Endothelial cell of umbilical vein (primary cell): Measurements from ENCODE around the gene LPP. TPM values are rescaled to one million over a fixed set of nuclear protein-coding genes. Genes with fewer than 3 reads are reported as not detected.

Source experiments
- BruUV-seq: library from RNA; stranded (reverse); fragments of 400-500 nt; replicated peaks from 2 replicates; lab custom pipeline; 2021; lab: Mats Ljungman, UMichigan
- CTCF ChIA-PET: fragments of 300-600, 350-600 bp; sonication (Branson Sonifier 250); formaldehyde crosslinking; loops from one replicate; lab custom pipeline; 2021; ENCODE audit warnings: antibody characterized with exemption, inconsistent platforms; lab: Charles Lee
- POLR2A ChIA-PET: fragments of 300-600, 350-600 bp; sonication (Branson Sonifier 250); formaldehyde crosslinking; loops from one replicate; lab custom pipeline; 2021; ENCODE audit warnings: antibody characterized with exemption, inconsistent platforms; lab: Charles Lee
- DNase-seq: peaks from one replicate; pipeline ENCODE4 v3.0.0-alpha.2; 2011; ENCODE audit warnings: low read depth, low spot score
- FAIRE-seq: peaks from 2 replicates; lab custom pipeline; 2011; peaks lifted over from hg19 to GRCh38; lab: Jason Lieb, UNC
- H2AFZ ChIP-seq: 2 replicates; pipeline ENCODE4 v1.6.0; 2012; ENCODE audit warnings: low read depth, low read length, control low read depth, inconsistent platforms
- H3K27ac ChIP-seq: 2 replicates; pipeline ENCODE4 v1.5.1; 2011; ENCODE audit warnings: low read depth, mild to moderate bottlenecking, control low read depth, low read length, moderate library complexity; ENCODE audit not compliant: insufficient read depth
- H3K27me3 ChIP-seq, 2 experiments: 2 replicates each; pipeline versions ENCODE4 v1.6.0 to v1.6.1; 2011; ENCODE audit warnings: low read length in 2 of 2, mixed read lengths in 1 of 2; ENCODE audit not compliant: control insufficient read depth in 2 of 2, insufficient read depth in 2 of 2
- H3K36me3 ChIP-seq, 2 experiments: 2 replicates in 1 of 2; 3 replicates in 1 of 2; pipeline ENCODE4 v1.5.1; 2011; ENCODE audit warnings: low read length in 2 of 2, mild to moderate bottlenecking in 1 of 2, moderate library complexity in 1 of 2; ENCODE audit not compliant: control insufficient read depth in 2 of 2, insufficient read depth in 2 of 2; ENCODE audit errors: extremely low read depth in 1 of 2
- H3K4me1 ChIP-seq: 3 replicates; pipeline ENCODE4 v1.5.1; 2011; ENCODE audit warnings: mild to moderate bottlenecking, low read length; ENCODE audit not compliant: control insufficient read depth, insufficient read depth; ENCODE audit errors: extremely low read depth
- H3K4me2 ChIP-seq: 2 replicates; pipeline ENCODE4 v1.6.1; 2011; ENCODE audit warnings: low read length, control low read depth, mixed read lengths; ENCODE audit not compliant: insufficient read depth
- H3K4me3 ChIP-seq, 3 experiments: fragments of 200-600 bp in 1 of 3; sonication (generic), shearing (Covaris generic) in 1 of 3; replicated peaks in 1 of 3; 2 replicates each; pipeline ENCODE4 v1.5.1; 2011 to 2016; ENCODE audit warnings: control low read depth in 3 of 3, low read length in 3 of 3, mild to moderate bottlenecking in 2 of 3, inconsistent platforms in 1 of 3, low read depth in 1 of 3, moderate library complexity in 1 of 3; ENCODE audit not compliant: insufficient read depth in 1 of 3
- H3K79me2 ChIP-seq: 2 replicates; pipeline ENCODE4 v1.6.0; 2012; ENCODE audit warnings: low read length, inconsistent platforms; ENCODE audit not compliant: control insufficient read depth, insufficient read depth
- H3K9ac ChIP-seq: replicated peaks from 2 replicates; pipeline ENCODE3; 2011; ENCODE audit warnings: low read length, control low read depth; ENCODE audit not compliant: insufficient read depth; ENCODE audit errors: extremely low read depth
- H3K9me1 ChIP-seq: replicated peaks from 3 replicates; pipeline ENCODE4 v1.6.0; 2011; ENCODE audit warnings: mild to moderate bottlenecking, low read length; ENCODE audit not compliant: control insufficient read depth, insufficient read depth; ENCODE audit errors: extremely low read depth
- H3K9me3 ChIP-seq: replicated peaks from 2 replicates; pipeline ENCODE4 v1.5.1; 2012; ENCODE audit warnings: low read length, inconsistent platforms; ENCODE audit not compliant: control insufficient read depth, insufficient read depth
- H4K20me1 ChIP-seq: replicated peaks from 2 replicates; pipeline ENCODE3; 2011; ENCODE audit warnings: mild to moderate bottlenecking, low read length; ENCODE audit not compliant: control insufficient read depth, insufficient read depth; ENCODE audit errors: extremely low read depth
- EZH2 ChIP-seq: IDR thresholded peaks from 2 replicates; pipeline ENCODE4 v1.6.1; 2012; ENCODE audit warnings: borderline replicate concordance, low read depth, mild to moderate bottlenecking, moderate library complexity, low read length, inconsistent platforms; ENCODE audit not compliant: severe bottlenecking
- FOS ChIP-seq: IDR thresholded peaks from 2 replicates; pipeline ENCODE4 v1.6.1; 2011; ENCODE audit warnings: mild to moderate bottlenecking, low read length, moderate library complexity, borderline replicate concordance; ENCODE audit not compliant: insufficient read depth
- GATA2 ChIP-seq: IDR thresholded peaks from 2 replicates; pipeline ENCODE4 v1.7.0; 2011; ENCODE audit warnings: low read depth, mild to moderate bottlenecking, moderate library complexity, mixed read lengths, low read length; ENCODE audit not compliant: insufficient read length, insufficient read depth
- JUN ChIP-seq: IDR thresholded peaks from 2 replicates; pipeline ENCODE4 v1.6.1; 2011; ENCODE audit warnings: borderline replicate concordance, low read depth; ENCODE audit not compliant: insufficient read length, insufficient read depth
- MYC ChIP-seq: IDR thresholded peaks from one replicate; pipeline ENCODE4 v1.6.1; 2011; ENCODE audit warnings: mild to moderate bottlenecking, low read depth, low read length
- POLR2A ChIP-seq: IDR thresholded peaks from 2 replicates; pipeline ENCODE4 v1.6.1; 2012; ENCODE audit warnings: low read depth, mild to moderate bottlenecking, control low read depth, low read length
- POLR2AphosphoS5 ChIP-seq: IDR thresholded peaks from 2 replicates; pipeline ENCODE4 v1.6.1; 2012; ENCODE audit warnings: low read depth, mild to moderate bottlenecking, control low read depth, low read length, moderate library complexity; ENCODE audit not compliant: insufficient read depth
- dilution Hi-C: fragments of 300-500 bp; cut with MboI; formaldehyde crosslinking; loops from one replicate; pipeline ENCODE4 v1.15.0; 2019; ENCODE audit warnings: low sequenced_read_pairs; ENCODE audit not compliant: extremely low pct_ligation_motif_present
- intact Hi-C: fragments of 100-400 bp; cut with micrococcal nuclease; formaldehyde crosslinking; loops from one replicate; pipeline ENCODE4 v1.10.0; 2022
- polyA plus RNA-seq, 4 experiments: library from polyadenylated mRNA; depleted of rRNA in 3 of 4; stranded (reverse) in 3 of 4; unstranded in 1 of 4; fragments of >200 nt; gene quantifications; 2 replicates each; pipeline versions ENCODE4 v1.2.1 to v1.2.3, GENCODE V29; 2011 to 2012; ENCODE audit warnings: missing spikeins in 1 of 4
- total RNA-seq: library from RNA; stranded (reverse); gene quantifications from 2 replicates; pipeline ENCODE4 v1.2.3, GENCODE V29; 2021
- TF ChIP-seq, protein P1 (sequence below), 2 donors: IDR thresholded peaks; 1 replicate in 1 of 2; 2 replicates in 1 of 2; pipeline ENCODE4 v1.5.1; 2011; ENCODE audit warnings: low read length in 2 of 2, mild to moderate bottlenecking in 2 of 2, moderate library complexity in 2 of 2, control low read depth in 1 of 2, inconsistent platforms in 1 of 2, low read depth in 1 of 2; ENCODE audit not compliant: insufficient read depth in 1 of 2; ENCODE audit errors: extremely low read depth in 1 of 2
- TF ChIP-seq, protein P2 (sequence below): IDR thresholded peaks from 2 replicates; pipeline ENCODE4 v1.6.1; 2011; ENCODE audit not compliant: insufficient read depth, insufficient read length

The LPP gene
- total and polyA plus RNA-seq, 2 donors (not counting 3 experiments of a cell fraction or from before 2014, with no cell fraction given): 16.9 to 153 TPM

DNA sequence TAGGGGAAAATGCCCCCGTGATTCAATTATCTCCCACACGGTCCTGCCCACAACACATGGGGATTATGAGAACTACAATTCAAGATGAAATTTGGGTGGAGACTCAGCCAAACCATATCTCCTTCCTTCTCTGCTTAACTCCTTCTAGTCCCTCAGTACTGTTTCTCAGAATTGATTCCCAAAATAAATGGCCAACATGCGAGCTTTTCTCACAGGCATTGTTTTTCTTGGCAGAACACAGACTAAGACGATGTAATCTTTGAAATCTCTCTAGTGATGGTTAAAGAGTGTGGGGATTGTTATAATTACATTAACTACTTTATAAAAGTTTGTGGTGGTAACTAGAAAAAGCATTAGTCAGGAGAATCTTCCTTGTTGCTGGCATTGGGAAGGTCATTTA lies 366.5 kb downstream of the LPP start:
- ChIA-PET POLR2A (no interaction called here), CTCF (interaction anchor here (1.1 to 2.9 kb wide), 2 partner anchors 10 to 13 kb away, joined by 3 to 10 read pairs; no protein-coding TSS in a partner anchor)
- FAIRE-seq (peak; percentile 35), DNase-seq (no peak)
- H3K9me1 ChIP-seq: no peaks in the 10 kb centered on the region
- no peak overlapping the region for H3K4me2 ChIP-seq
- no peak overlapping the region for H3K9ac ChIP-seq
- no peak overlapping the region for H3K4me3 ChIP-seq
- no TSS peak for BruUV-seq
- no peaks in the 10 kb centered on the region for H3K27me3 ChIP-seq
- TF ChIP-seq GATA2: no peak
- no peak for TF ChIP-seq FOS
- TF ChIP-seq, protein P1, sequence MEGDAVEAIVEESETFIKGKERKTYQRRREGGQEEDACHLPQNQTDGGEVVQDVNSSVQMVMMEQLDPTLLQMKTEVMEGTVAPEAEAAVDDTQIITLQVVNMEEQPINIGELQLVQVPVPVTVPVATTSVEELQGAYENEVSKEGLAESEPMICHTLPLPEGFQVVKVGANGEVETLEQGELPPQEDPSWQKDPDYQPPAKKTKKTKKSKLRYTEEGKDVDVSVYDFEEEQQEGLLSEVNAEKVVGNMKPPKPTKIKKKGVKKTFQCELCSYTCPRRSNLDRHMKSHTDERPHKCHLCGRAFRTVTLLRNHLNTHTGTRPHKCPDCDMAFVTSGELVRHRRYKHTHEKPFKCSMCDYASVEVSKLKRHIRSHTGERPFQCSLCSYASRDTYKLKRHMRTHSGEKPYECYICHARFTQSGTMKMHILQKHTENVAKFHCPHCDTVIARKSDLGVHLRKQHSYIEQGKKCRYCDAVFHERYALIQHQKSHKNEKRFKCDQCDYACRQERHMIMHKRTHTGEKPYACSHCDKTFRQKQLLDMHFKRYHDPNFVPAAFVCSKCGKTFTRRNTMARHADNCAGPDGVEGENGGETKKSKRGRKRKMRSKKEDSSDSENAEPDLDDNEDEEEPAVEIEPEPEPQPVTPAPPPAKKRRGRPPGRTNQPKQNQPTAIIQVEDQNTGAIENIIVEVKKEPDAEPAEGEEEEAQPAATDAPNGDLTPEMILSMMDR (IDR thresholded peaks at IDR 0.05; ENCODE audit: extremely low read depth in 1 of 2, insufficient read depth in 1 of 2, low read depth in 1 of 2, low read length in 2 of 2): no peak
- no peak for TF ChIP-seq POLR2A
- TF ChIP-seq POLR2AphosphoS5: no peak
- TF ChIP-seq MYC: no peak
- TF ChIP-seq, protein P2, sequence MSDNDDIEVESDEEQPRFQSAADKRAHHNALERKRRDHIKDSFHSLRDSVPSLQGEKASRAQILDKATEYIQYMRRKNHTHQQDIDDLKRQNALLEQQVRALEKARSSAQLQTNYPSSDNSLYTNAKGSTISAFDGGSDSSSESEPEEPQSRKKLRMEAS: no peak
- TF ChIP-seq EZH2: no peak
- TF ChIP-seq JUN: no peak
- no peak overlapping the region for H3K27ac ChIP-seq
- no peaks in the 10 kb centered on the region for H4K20me1 ChIP-seq
- dilution Hi-C loops (no loop called here), intact Hi-C loops (no loop called here)
- peaks cover 0 to 3% of the 10 kb centered on the region in 2 experiments for H3K36me3 ChIP-seq
- H3K4me1 ChIP-seq: peaks cover 6% of the 10 kb centered on the region
- H3K9me3 ChIP-seq: no peaks in the 10 kb centered on the region
- H2AFZ ChIP-seq: no peak overlapping the region
- no peaks in the 10 kb centered on the region for H3K79me2 ChIP-seq
